SU-DHL-6 (cell line): Measurements from ENCODE around the gene MFNG.

Source experiments
- H2AFZ ChIP-seq: fragments of 200-600 bp; sonication (generic); 2 replicates; pipeline ENCODE4 v1.6.1; 2014; ENCODE audit warnings: low read depth, mild to moderate bottlenecking, moderate library complexity, mixed read lengths, antibody characterized with exemption, low read length; ENCODE audit not compliant: severe bottlenecking
- H3F3A ChIP-seq: fragments of 200-600 bp; shearing (Covaris generic); 2 replicates; pipeline ENCODE4 v1.6.0; 2016; ENCODE audit warnings: antibody characterized with exemption, mild to moderate bottlenecking; ENCODE audit not compliant: insufficient read depth
- H3K27ac ChIP-seq: fragments of 200-600 bp; sonication (generic); 2 replicates; pipeline ENCODE4 v1.5.1; 2016; ENCODE audit warnings: low read depth, mild to moderate bottlenecking, low read length, moderate library complexity, mixed read lengths
- H3K27me3 ChIP-seq: fragments of 200-600 bp; sonication (generic), shearing (Covaris generic); 2 replicates; pipeline ENCODE4 v1.6.0; 2014; ENCODE audit warnings: mild to moderate bottlenecking, low read length
- H3K36me3 ChIP-seq: fragments of 200-600 bp; sonication (generic); 2 replicates; pipeline ENCODE4 v1.6.1; 2014; ENCODE audit warnings: mild to moderate bottlenecking, low read length, mixed read lengths
- H3K4me2 ChIP-seq: fragments of 300-600, 200-600 bp; shearing (Covaris generic), sonication (generic); 2 replicates; pipeline ENCODE4 v1.6.0; 2014; ENCODE audit warnings: low read length, low read depth, mild to moderate bottlenecking; ENCODE audit not compliant: poor library complexity, severe bottlenecking
- H3K4me3 ChIP-seq: fragments of 200-600 bp; sonication (generic); 2 replicates; pipeline ENCODE4 v1.5.1; 2014; ENCODE audit warnings: antibody characterized with exemption, low read length, mild to moderate bottlenecking, mixed read lengths; ENCODE audit not compliant: insufficient read depth, poor library complexity, severe bottlenecking
- H3K79me2 ChIP-seq: fragments of 200-600 bp; sonication (generic); 2 replicates; pipeline ENCODE4 v1.6.1; 2014; ENCODE audit warnings: mild to moderate bottlenecking, low read length, moderate library complexity; ENCODE audit not compliant: insufficient read depth
- H3K9ac ChIP-seq: fragments of 200-600 bp; sonication (generic); 2 replicates; pipeline ENCODE4 v1.7.0; 2014; ENCODE audit warnings: mild to moderate bottlenecking, low read length
- H3K9me2 ChIP-seq: fragments of 200-600 bp; sonication (generic); replicated peaks from 2 replicates; pipeline ENCODE4 v1.6.1; 2014; ENCODE audit warnings: low read length; ENCODE audit not compliant: insufficient read depth
- H3K9me3 ChIP-seq: fragments of 200-600 bp; sonication (generic); 2 replicates; pipeline ENCODE4 v1.6.1; 2014; ENCODE audit warnings: low read length, mixed read lengths; ENCODE audit not compliant: insufficient read depth
- H4K20me1 ChIP-seq: fragments of 200-600 bp; sonication (generic); 2 replicates; pipeline ENCODE4 v1.6.1; 2014; ENCODE audit warnings: low read depth, mild to moderate bottlenecking, antibody characterized with exemption, low read length, moderate library complexity, mixed read lengths
- EZH2phosphoT487 ChIP-seq: fragments of 200-600 bp; sonication (generic), shearing (Covaris generic); conservative IDR thresholded peaks from 2 replicates; pipeline ENCODE4 v1.6.1; 2018; ENCODE audit warnings: mild to moderate bottlenecking, antibody characterized with exemption, low read length, moderate library complexity, mixed read lengths
- TF ChIP-seq, protein P1 (sequence below): fragments of 200-600 bp; sonication (generic); IDR thresholded peaks from one replicate; pipeline ENCODE4 v1.5.1; 2017; ENCODE audit warnings: antibody characterized with exemption, mild to moderate bottlenecking, low read length, moderate library complexity; ENCODE audit not compliant: insufficient read depth, poor library complexity, severe bottlenecking

MFNG gene

DNA sequence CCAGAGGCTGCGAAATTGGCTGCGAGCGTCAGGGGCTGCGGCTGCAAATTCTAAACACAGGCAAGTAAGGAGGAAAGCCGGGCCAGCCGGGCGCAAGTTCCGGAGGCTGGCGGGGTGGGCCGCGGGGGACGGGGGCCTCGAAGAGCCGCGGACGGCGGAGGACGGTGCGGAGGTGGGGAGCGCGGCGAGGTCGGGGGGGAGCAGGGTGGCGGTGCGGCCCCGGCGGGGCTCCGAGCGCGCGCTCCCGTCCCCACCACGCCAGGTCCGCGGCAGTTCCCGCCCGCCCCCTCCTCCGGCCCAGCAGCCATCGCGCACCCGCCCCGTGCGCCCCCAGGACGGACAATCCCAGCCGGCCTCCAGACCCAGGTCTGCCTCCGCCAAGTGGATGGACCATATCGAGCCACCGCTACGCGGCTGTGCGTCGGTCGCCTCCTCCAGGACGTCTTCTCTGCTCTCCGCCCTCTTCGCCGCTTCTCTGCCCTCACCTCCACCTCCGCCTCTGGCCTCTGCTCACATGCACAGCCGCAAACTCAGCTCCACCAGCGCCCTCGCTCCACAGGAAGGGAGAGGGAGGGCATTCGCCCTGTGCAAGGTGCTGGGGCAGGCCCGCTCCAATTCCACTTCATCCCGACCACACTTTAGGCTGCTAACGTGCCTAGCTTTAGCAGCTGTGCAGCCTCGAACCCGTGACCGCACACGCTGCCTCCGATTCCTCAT, 66.1 kb downstream of the MFNG start:
- H3K27me3 ChIP-seq: no peaks in the 10 kb centered on the region
- no peaks in the 10 kb centered on the region for H3F3A ChIP-seq
- TF ChIP-seq, protein P1, sequence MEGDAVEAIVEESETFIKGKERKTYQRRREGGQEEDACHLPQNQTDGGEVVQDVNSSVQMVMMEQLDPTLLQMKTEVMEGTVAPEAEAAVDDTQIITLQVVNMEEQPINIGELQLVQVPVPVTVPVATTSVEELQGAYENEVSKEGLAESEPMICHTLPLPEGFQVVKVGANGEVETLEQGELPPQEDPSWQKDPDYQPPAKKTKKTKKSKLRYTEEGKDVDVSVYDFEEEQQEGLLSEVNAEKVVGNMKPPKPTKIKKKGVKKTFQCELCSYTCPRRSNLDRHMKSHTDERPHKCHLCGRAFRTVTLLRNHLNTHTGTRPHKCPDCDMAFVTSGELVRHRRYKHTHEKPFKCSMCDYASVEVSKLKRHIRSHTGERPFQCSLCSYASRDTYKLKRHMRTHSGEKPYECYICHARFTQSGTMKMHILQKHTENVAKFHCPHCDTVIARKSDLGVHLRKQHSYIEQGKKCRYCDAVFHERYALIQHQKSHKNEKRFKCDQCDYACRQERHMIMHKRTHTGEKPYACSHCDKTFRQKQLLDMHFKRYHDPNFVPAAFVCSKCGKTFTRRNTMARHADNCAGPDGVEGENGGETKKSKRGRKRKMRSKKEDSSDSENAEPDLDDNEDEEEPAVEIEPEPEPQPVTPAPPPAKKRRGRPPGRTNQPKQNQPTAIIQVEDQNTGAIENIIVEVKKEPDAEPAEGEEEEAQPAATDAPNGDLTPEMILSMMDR: no peak
- no peak for TF ChIP-seq EZH2phosphoT487
- no peaks in the 10 kb centered on the region for H3K9me2 ChIP-seq
- H3K27ac ChIP-seq: no peak overlapping the region
- H3K9me3 ChIP-seq: no peaks in the 10 kb centered on the region
- H3K36me3 ChIP-seq: no peaks in the 10 kb centered on the region
- H3K4me2 ChIP-seq: no peak overlapping the region
- no peaks in the 10 kb centered on the region for H4K20me1 ChIP-seq
- no peak overlapping the region for H3K4me3 ChIP-seq
- H2AFZ ChIP-seq: no peak overlapping the region
- H3K9ac ChIP-seq: no peak overlapping the region
- no peaks in the 10 kb centered on the region for H3K79me2 ChIP-seq

- Histone ChIP-seq H3F3A (no peaks in the 10 kb centered on the region), H3K9me2 (no peaks in the 10 kb centered on the region), H3K4me3 (no peak overlapping the region), H4K20me1 (no peaks in the 10 kb centered on the region), H3K27ac (no peak overlapping the region), H2AFZ (no peak overlapping the region), H3K36me3 (no peaks in the 10 kb centered on the region), H3K27me3 (no peaks in the 10 kb centered on the region), H3K79me2 (no peaks in the 10 kb centered on the region), H3K9me3 (no peaks in the 10 kb centered on the region), H3K9ac (no peak overlapping the region), H3K4me2 (no peak overlapping the region)
- TF ChIP-seq, protein P1: no peak
Observed at GRCh38 chr22:37419370-37419968, 66.7 kb downstream of the MFNG start.
